Choroid plexus epithelial cell (primary cell): ENCODE results near the gene PPM1M.

ENCODE experiments used
- DNase-seq: peaks from one replicate; pipeline ENCODE4 v3.0.0-alpha.2; 2010; ENCODE audit warnings: low read depth
- H3K4me3 ChIP-seq: 2 replicates; pipeline ENCODE4 v1.5.1; 2011; ENCODE audit warnings: low read depth, mild to moderate bottlenecking, control low read depth, low read length, moderate library complexity
- CTCF ChIP-seq: conservative IDR thresholded peaks from 2 replicates; pipeline ENCODE4 v1.5.1; 2011; ENCODE audit warnings: low read depth, mild to moderate bottlenecking, control low read depth, inconsistent platforms, low read length, moderate library complexity

PPM1M gene

DNA sequence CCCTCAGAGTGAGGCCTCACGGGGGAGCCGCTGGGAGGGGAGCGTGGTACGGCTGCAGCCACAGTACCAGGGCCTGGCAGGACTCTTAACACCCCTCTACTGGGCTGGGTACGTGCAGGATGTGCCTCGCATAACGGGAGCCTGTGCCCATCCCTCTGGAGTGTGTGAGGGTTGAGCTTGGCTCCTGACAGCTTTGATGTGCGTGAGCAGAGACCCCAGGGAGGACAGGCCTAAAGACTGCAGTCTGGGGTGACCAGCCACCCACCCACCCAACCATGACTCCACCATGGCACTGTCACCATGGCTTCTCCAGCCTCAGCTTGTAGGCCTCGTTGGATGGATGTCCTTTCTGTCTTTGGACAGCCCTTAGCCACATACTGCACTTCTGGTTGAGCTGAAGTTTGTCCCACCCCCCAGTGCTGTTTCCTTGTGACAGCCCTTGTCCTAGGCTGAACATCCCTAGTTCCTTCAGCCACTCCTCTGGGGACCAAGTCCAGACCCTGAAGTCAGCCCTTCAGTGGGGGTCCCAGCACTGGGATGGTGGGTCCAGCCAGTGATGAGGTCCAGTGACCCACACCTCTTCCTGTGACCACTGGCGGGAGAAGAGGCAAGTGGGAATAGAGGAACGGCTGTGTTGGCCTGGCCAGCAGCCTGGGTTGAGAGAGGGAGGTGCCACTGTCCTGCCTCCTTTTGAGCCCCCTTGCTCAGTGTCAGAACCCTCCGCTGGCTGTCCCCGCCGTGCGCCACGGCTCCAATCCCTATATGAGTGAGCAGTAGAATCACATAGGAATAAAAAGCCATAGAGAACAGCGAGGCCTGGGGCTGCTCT lies 48.1 kb downstream of the PPM1M start:
- no peak for TF ChIP-seq CTCF
- no peak for DNase-seq
- H3K4me3 ChIP-seq = no peak overlapping the region

GRCh38 chr3:52294320-52295150 lies 49.0 kb downstream of the PPM1M start:
- no peak overlapping the region for H3K4me3 ChIP-seq
- no peak for DNase-seq
- TF ChIP-seq CTCF = no peak

GRCh38 chr3:52295671-52296208 lies 50.2 kb downstream of the PPM1M start:
- H3K4me3 ChIP-seq = no peak overlapping the region
- TF ChIP-seq CTCF = no peak
- no peak for DNase-seq

GRCh38 chr3:52297242-52298148 lies 51.9 kb downstream of the PPM1M start:
- no peak for DNase-seq
- H3K4me3 ChIP-seq = no peak overlapping the region
- TF ChIP-seq CTCF = no peak

DNA sequence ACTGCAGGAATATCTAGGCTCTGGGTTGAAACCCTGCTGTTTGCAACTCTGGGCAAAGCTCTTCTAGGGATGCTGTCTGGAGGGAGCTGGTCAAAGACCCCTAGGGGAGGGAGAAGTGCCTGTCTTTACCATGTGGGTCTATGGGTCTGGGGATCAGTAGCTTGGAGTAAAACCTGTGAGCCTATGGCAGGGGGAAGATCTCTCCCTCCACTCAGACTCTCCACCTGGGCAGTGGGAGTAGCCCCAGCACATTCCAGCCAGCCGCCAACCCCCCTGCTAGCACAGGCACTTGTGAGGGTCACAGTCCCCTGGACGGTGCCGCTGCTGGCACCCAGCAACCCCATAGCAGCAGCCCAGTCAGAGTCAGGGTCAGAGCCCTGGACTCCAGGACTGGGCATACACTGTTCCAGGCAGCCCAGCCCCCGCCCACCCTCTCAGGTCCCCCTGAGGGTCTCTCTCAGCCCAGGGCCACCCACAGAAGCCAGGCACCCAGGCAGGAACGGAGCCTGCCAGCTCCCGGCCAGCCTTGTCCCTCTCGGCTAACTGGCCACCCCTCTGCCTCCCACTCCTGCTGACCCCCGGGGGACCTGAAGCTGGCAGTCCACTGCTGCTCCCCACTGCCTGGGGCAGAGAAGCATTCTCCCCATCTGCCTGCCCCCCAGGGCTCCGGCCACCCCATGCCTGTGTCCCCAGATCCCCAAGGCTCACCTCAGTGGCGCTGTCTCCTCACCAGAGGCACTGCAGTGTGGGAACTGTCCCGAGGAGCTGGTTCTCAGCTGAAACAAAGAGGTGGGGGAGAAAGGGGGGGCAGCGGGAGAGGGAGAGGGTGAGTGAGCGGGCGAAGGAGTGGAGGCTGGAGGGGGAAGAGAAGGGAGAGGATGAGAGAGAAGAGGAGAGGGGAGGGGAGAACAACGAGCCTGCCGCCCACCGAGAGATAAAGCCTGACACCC lies 52.9 kb downstream of the PPM1M start:
- DNase-seq = no peak
- H3K4me3 ChIP-seq = no peak overlapping the region
- TF ChIP-seq CTCF = peak; percentile 19
